ENCODE data around the gene PTTG1.

PTTG1 gene

GRCh38 chr5:160390787-160391696 is 30.6 kb upstream of the PTTG1 start:
- H3K4me3 ChIP-seq: no peak overlapping the region
- peaks cover 0 to 9% (median 0%) of the 10 kb centered on the region in 3 donors for H3K36me3 ChIP-seq
- peaks cover 0 to 12% (median 12%) of the 10 kb centered on the region in 3 donors for H3K9me3 ChIP-seq
- no peak overlapping the region for H3K27ac ChIP-seq
- DNase-seq: no peak
- H3K4me1 ChIP-seq: peaks cover 0 to 17% (median 6%) of the 10 kb centered on the region in 4 donors
- intact Hi-C loops (cut with DNase I; ENCODE audit: low total_unique reads): no loop called here
- TF ChIP-seq CTCF (IDR thresholded peaks at IDR 0.05): peak; percentile 55 to 60
- no peaks in the 10 kb centered on the region for H3K27me3 ChIP-seq

GRCh38 chr5:160395111-160395510 is 26.5 kb upstream of the PTTG1 start:
- H3K27ac ChIP-seq: no peak overlapping the region
- H3K9me3 ChIP-seq: no peaks in the 10 kb centered on the region
- no peaks in the 10 kb centered on the region for H3K27me3 ChIP-seq
- no peak for TF ChIP-seq CTCF (IDR thresholded peaks at IDR 0.05)
- DNase-seq: no peak
- intact Hi-C loops (cut with DNase I; ENCODE audit: low total_unique reads): no loop called here
- H3K4me1 ChIP-seq: peaks cover 0 to 48% (median 31%) of the 10 kb centered on the region in 4 donors
- no peaks in the 10 kb centered on the region for H3K36me3 ChIP-seq
- no peak overlapping the region for H3K4me3 ChIP-seq

- no peak overlapping the region for H3K4me3 ChIP-seq
- DNase-seq: no peak
- no peaks in the 10 kb centered on the region for H3K9me3 ChIP-seq
- H3K27me3 ChIP-seq: no peaks in the 10 kb centered on the region
- intact Hi-C loops (cut with DNase I; ENCODE audit: low total_unique reads): no loop called here
- no peak for TF ChIP-seq CTCF (IDR thresholded peaks at IDR 0.05)
- peaks cover 3 to 11% (median 10%) of the 10 kb centered on the region in 3 donors for H3K36me3 ChIP-seq
- H3K4me1 ChIP-seq: peaks cover 0 to 49% (median 33%) of the 10 kb centered on the region in 4 donors
- H3K27ac ChIP-seq: peak overlapping the region in 1 of 2 donors; percentile 23
These were observed 24.2 kb upstream of the PTTG1 start for GRCh38 chr5:160397492-160397891.

- Histone ChIP-seq H3K36me3 (peaks cover 15 to 24% (median 23%) of the 10 kb centered on the region in 3 donors), H3K27ac (peak overlapping the region; percentile 87 to 91), H3K9me3 (no peaks in the 10 kb centered on the region), H3K27me3 (no peaks in the 10 kb centered on the region), H3K4me1 (peaks cover 0 to 46% (median 30%) of the 10 kb centered on the region in 4 donors), H3K4me3 (peak overlapping the region; percentile 62 to 70)
- intact Hi-C loops (cut with DNase I; ENCODE audit: low total_unique reads): no loop called here
- no peak for TF ChIP-seq CTCF (IDR thresholded peaks at IDR 0.05)
- DNase-seq: no peak
These were observed 22.8 kb upstream of the PTTG1 start for GRCh38 chr5:160398806-160399205.

GRCh38 chr5:160399402-160400353 is 22.0 kb upstream of the PTTG1 start, which contains the start of gene FAM200C:
FAM200C (minus strand) TSS chr5:160400054; CDS start chr5:160395490, 4,564 bp downstream.
- peak within 1 kb of the TSS; percentile 62 to 70 for H3K4me3 ChIP-seq
- H3K27ac ChIP-seq: peak within 1 kb of the TSS; percentile 87 to 91
- intact Hi-C loops (cut with DNase I; ENCODE audit: low total_unique reads): no loop called here
- DNase-seq: peak; percentile 91 to 95
- no peaks in the 10 kb centered on the region for H3K27me3 ChIP-seq
- H3K9me3 ChIP-seq: no peaks in the 10 kb centered on the region
- H3K4me1 ChIP-seq: peaks cover 0 to 38% (median 27%) of the 10 kb centered on the region in 4 donors
- H3K36me3 ChIP-seq: peaks cover 23 to 33% (median 32%) of the 10 kb centered on the region in 3 donors
- TF ChIP-seq CTCF (IDR thresholded peaks at IDR 0.05): no peak

Data from tibial artery (tissue), 4 donors.